Adrenal gland (tissue), 5 donors: Measurements from ENCODE around the gene CNST.

ENCODE experiments used
- POLR2A ChIP-seq, 2 donors: fragments of 450-650 bp; IDR thresholded peaks; one replicate each; pipeline ENCODE4 v1.6.1; 2017; ENCODE audit warnings: antibody characterized with exemption in 2 of 2, mild to moderate bottlenecking in 2 of 2, moderate library complexity in 1 of 2
- TF ChIP-seq, protein P1 (sequence below), 6 experiments: fragments of 450-650 bp in 4 of 6; fragments of 200-600 bp in 2 of 6; sonication (generic) in 1 of 6; IDR thresholded peaks; 1 replicate in 5 of 6; 2 replicates in 1 of 6; pipeline versions ENCODE4 v1.5.1 to v1.8.0; 2016 to 2021; ENCODE audit warnings: antibody characterized with exemption in 6 of 6, mild to moderate bottlenecking in 2 of 6, moderate library complexity in 1 of 6
- donor health status: DM: no; HTN: no; CAD: no.

DNA sequence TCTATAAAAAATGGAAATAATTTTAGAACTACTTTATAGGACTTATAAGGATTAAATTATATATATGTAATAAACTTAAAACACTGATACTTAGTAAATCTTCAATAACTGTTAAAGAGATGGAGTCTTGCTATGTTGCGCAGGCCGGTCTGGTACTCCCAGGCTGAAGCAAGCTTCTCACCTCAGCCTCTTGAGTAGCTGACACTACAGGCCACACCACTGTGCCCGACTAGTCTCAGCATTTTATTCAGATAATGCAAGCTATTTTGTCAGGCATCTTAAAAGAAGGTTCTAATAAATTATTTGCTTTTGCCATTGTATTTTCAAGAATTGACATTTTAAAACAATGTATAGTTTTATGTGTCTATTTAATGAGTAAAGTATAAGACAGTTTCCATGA, 20.8 kb downstream of the CNST start:
- no peak for TF ChIP-seq POLR2A (IDR thresholded peaks at IDR 0.05)
- TF ChIP-seq, protein P1, sequence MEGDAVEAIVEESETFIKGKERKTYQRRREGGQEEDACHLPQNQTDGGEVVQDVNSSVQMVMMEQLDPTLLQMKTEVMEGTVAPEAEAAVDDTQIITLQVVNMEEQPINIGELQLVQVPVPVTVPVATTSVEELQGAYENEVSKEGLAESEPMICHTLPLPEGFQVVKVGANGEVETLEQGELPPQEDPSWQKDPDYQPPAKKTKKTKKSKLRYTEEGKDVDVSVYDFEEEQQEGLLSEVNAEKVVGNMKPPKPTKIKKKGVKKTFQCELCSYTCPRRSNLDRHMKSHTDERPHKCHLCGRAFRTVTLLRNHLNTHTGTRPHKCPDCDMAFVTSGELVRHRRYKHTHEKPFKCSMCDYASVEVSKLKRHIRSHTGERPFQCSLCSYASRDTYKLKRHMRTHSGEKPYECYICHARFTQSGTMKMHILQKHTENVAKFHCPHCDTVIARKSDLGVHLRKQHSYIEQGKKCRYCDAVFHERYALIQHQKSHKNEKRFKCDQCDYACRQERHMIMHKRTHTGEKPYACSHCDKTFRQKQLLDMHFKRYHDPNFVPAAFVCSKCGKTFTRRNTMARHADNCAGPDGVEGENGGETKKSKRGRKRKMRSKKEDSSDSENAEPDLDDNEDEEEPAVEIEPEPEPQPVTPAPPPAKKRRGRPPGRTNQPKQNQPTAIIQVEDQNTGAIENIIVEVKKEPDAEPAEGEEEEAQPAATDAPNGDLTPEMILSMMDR (IDR thresholded peaks at IDR 0.05): no peak
